ENCODE data around the gene SMARCA2.

SMARCA2 gene

DNA sequence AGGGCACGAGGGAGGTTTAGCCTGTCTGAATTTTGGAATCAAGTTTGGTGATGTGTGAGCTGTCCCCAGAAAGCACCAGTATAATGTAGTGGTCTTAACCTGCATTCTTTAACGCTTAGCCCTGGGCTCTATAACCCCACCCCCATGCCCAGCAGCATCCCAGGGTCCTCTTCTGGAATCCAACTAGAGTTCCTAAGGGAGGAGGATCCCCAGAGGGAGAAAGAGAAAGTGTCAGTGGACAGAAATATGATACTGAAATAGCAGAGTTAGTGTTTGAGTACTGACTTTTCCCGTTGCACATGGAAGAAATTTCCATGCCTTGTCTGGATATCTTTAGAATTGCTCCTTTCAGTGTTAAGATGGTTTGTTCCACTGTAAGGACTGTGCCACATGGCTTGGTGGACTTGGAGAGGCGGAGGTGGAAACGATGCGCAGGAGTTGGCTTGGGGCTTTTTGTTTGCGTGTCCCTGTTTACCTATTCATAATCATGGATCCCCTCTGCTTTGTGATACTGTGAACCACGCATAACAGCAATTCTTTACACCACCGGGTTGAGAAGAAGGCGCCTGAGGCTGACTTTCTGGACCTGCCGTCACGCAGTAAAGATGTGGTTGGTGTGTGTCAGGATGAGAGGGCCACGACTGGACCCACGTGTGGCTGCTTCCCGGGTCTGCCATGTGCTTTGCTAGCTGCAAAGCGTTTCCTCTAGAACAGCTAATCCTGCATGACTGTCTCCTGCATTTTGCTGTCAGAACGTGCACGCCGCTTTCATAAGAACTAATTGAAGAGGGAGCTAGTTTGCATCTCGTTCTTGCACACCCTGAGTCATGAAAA lies 142.3 kb downstream of the SMARCA2 start:
- Histone ChIP-seq H3K79me2 (ENCODE audit: insufficient read depth, low read length) (no peaks in the 10 kb centered on the region), H3K36me3 (ENCODE audit: low read length) (no peaks in the 10 kb centered on the region), H3K4me2 (ENCODE audit: low read depth, low read length, poor library complexity, severe bottlenecking) (peak overlapping the region; percentile 46), H3K9me3 (ENCODE audit: insufficient read depth, low read length) (no peaks in the 10 kb centered on the region), H3K9ac (ENCODE audit: low read length) (peak overlapping the region; percentile 9; the same call in 1 of the 2 replicates), H3K27me3 (ENCODE audit: low read length) (no peaks in the 10 kb centered on the region), H3K4me3 (ENCODE audit: insufficient read depth, low read length, poor library complexity, severe bottlenecking) (peak overlapping the region; percentile 34), H3K9me2 (replicated peaks; ENCODE audit: insufficient read depth, low read length) (no peaks in the 10 kb centered on the region), H2AFZ (ENCODE audit: low read depth, low read length, severe bottlenecking) (peak overlapping the region; percentile 20), H3F3A (ENCODE audit: insufficient read depth) (no peaks in the 10 kb centered on the region), H3K27ac (ENCODE audit: low read depth, low read length) (no peak overlapping the region), H4K20me1 (ENCODE audit: low read depth, low read length) (no peaks in the 10 kb centered on the region)
- no peak for TF ChIP-seq EZH2phosphoT487 (conservative IDR thresholded peaks at IDR 0.05; ENCODE audit: low read length)
- TF ChIP-seq, protein P1, sequence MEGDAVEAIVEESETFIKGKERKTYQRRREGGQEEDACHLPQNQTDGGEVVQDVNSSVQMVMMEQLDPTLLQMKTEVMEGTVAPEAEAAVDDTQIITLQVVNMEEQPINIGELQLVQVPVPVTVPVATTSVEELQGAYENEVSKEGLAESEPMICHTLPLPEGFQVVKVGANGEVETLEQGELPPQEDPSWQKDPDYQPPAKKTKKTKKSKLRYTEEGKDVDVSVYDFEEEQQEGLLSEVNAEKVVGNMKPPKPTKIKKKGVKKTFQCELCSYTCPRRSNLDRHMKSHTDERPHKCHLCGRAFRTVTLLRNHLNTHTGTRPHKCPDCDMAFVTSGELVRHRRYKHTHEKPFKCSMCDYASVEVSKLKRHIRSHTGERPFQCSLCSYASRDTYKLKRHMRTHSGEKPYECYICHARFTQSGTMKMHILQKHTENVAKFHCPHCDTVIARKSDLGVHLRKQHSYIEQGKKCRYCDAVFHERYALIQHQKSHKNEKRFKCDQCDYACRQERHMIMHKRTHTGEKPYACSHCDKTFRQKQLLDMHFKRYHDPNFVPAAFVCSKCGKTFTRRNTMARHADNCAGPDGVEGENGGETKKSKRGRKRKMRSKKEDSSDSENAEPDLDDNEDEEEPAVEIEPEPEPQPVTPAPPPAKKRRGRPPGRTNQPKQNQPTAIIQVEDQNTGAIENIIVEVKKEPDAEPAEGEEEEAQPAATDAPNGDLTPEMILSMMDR (IDR thresholded peaks at IDR 0.05; ENCODE audit: insufficient read depth, low read length, poor library complexity, severe bottlenecking), result no peak

DNA sequence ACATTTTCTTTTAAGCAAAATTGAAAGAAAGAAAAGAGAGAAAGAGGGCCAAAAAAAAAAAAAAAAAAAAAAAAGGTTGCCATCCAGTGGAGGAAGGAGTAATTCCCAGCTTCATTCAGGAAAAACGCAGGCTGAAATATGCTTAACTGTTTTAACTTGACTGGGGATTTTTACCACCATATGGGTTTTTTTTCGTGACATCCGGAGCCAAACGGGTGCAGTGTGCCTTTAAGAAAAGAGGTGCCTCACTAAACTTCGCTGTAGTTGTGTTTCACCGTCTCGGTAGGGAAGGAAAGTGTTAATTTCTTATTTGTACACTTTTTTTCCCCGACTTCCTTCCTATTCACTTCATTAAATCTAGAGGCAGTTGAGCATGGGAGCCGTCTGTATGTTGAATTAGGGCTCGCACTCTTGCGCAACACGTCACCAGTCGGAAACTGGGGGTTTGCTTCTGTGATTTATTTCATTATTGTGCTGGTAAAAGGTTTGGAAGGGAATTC lies 143.0 kb downstream of the SMARCA2 start:
- no peaks in the 10 kb centered on the region for H3K9me3 ChIP-seq (ENCODE audit: insufficient read depth, low read length)
- H3K4me2 ChIP-seq (ENCODE audit: low read depth, low read length, poor library complexity, severe bottlenecking), result peak overlapping the region; percentile 46
- peak overlapping the region; percentile 9; the same call in 1 of the 2 replicates for H3K9ac ChIP-seq (ENCODE audit: low read length)
- no peaks in the 10 kb centered on the region for H3K79me2 ChIP-seq (ENCODE audit: insufficient read depth, low read length)
- peak overlapping the region; percentile 20 for H2AFZ ChIP-seq (ENCODE audit: low read depth, low read length, severe bottlenecking)
- no peaks in the 10 kb centered on the region for H3F3A ChIP-seq (ENCODE audit: insufficient read depth)
- no peak overlapping the region for H3K27ac ChIP-seq (ENCODE audit: low read depth, low read length)
- no peaks in the 10 kb centered on the region for H3K27me3 ChIP-seq (ENCODE audit: low read length)
- H3K9me2 ChIP-seq (replicated peaks; ENCODE audit: insufficient read depth, low read length), result no peaks in the 10 kb centered on the region
- H3K4me3 ChIP-seq (ENCODE audit: insufficient read depth, low read length, poor library complexity, severe bottlenecking), result peak overlapping the region; percentile 34
- H3K36me3 ChIP-seq (ENCODE audit: low read length), result no peaks in the 10 kb centered on the region
- no peaks in the 10 kb centered on the region for H4K20me1 ChIP-seq (ENCODE audit: low read depth, low read length)
- TF ChIP-seq, protein P1 (IDR thresholded peaks at IDR 0.05; ENCODE audit: insufficient read depth, low read length, poor library complexity, severe bottlenecking), result no peak

DNA sequence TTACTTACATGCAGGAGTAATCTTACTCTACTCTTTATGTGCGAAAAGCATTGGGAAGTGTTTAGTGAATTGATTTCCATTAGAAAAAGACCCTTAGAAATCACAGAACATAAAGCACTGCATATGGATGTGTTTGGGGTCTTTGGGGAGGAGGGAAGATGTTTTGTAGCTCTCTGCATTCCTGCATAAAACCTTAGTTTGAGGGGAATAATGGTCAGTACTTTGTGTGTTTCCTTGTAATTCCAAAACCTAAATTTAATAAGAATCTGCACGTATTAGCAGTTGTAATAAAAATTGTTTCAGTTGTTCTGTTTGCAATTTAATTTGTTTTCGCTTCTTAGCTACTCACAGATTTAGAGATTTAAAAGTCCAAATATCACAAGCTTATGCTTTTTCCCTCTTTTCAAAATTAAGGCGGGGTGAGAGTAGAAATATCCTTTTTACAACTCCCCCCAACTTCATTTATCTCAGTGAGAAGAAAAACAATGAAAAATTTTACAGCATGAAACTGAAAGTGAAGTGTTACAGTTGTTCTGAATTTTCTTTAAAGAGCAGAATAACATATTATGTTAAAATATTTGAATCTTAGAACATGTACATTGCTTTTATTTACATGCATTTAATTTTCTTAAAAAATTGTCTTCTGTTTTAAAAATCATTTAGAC lies 143.8 kb downstream of the SMARCA2 start:
- no peak for TF ChIP-seq EZH2phosphoT487 (conservative IDR thresholded peaks at IDR 0.05; ENCODE audit: low read length)
- TF ChIP-seq, protein P1 (IDR thresholded peaks at IDR 0.05; ENCODE audit: insufficient read depth, low read length, poor library complexity, severe bottlenecking), result no peak
- Histone ChIP-seq H3K27ac (ENCODE audit: low read depth, low read length) (no peak overlapping the region), H3K9me2 (replicated peaks; ENCODE audit: insufficient read depth, low read length) (no peaks in the 10 kb centered on the region), H3K4me2 (ENCODE audit: low read depth, low read length, poor library complexity, severe bottlenecking) (peak overlapping the region; percentile 46), H3K9me3 (ENCODE audit: insufficient read depth, low read length) (no peaks in the 10 kb centered on the region), H3F3A (ENCODE audit: insufficient read depth) (no peaks in the 10 kb centered on the region), H3K9ac (ENCODE audit: low read length) (no peak overlapping the region), H3K79me2 (ENCODE audit: insufficient read depth, low read length) (no peaks in the 10 kb centered on the region), H2AFZ (ENCODE audit: low read depth, low read length, severe bottlenecking) (no peak overlapping the region), H4K20me1 (ENCODE audit: low read depth, low read length) (no peaks in the 10 kb centered on the region), H3K4me3 (ENCODE audit: insufficient read depth, low read length, poor library complexity, severe bottlenecking) (peak overlapping the region; percentile 34), H3K27me3 (ENCODE audit: low read length) (no peaks in the 10 kb centered on the region), H3K36me3 (ENCODE audit: low read length) (no peaks in the 10 kb centered on the region)

Data from SU-DHL-6 (cell line).